HL-60 (cell line): Measurements from ENCODE around the gene TCP1.

Experiments used
- CTCF ChIP-seq: IDR thresholded peaks from one replicate; pipeline ENCODE4 v1.5.1; 2011; ENCODE audit warnings: low read length, control low read depth, inconsistent platforms; ENCODE audit not compliant: insufficient read depth
- GABPA ChIP-seq: IDR thresholded peaks from 2 replicates; pipeline ENCODE4 v1.6.1; 2012; ENCODE audit warnings: low read depth
- POLR2AphosphoS5 ChIP-seq: IDR thresholded peaks from 2 replicates; pipeline ENCODE4 v1.6.1; 2012; ENCODE audit warnings: low read depth
- REST ChIP-seq: IDR thresholded peaks from 2 replicates; pipeline ENCODE4 v1.6.1; 2012; ENCODE audit warnings: low read depth; ENCODE audit not compliant: insufficient replicate concordance

- TF ChIP-seq CTCF (no peak), REST (no peak), POLR2AphosphoS5 (peak; percentile 76), GABPA (no peak)
Measured at GRCh38 chr6:159777240-159777904, 12.0 kb downstream of the TCP1 start.
